ENCODE data around the gene RAB11FIP5. TPM values are rescaled to one million over a fixed set of nuclear protein-coding genes. Genes with fewer than 3 reads are reported as not detected.

Gene RAB11FIP5
- total and polyA plus RNA-seq, 2 experiments from 2014 or later: 4.2 to 12.1 TPM

DNA sequence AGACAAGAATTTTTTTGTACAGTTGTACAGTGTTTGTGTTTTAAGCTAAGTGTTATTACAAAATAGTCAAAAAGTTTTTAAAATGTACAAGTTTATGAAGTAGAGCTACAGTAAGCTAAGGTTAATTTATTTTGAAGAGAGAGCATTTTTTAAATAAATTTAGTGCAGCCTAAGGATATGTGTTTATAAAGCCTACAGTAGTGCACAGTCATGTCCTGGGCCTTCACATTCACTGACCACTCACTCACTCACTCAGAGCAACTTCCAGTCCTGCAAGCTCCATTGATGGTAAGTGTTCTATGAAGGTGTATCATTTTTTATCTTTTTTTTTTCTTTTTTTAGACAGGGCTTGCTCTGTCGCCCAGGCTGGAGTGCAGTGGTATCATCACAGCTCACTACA is 85.4 kb downstream of the RAB11FIP5 start:
- Histone ChIP-seq H3K36me3 (no peaks in the 10 kb centered on the region), H3K27me3 (no peaks in the 10 kb centered on the region)
- no peak for DNase-seq (ENCODE audit: low read depth in 1 of 2, low spot score in 1 of 2)

DNA sequence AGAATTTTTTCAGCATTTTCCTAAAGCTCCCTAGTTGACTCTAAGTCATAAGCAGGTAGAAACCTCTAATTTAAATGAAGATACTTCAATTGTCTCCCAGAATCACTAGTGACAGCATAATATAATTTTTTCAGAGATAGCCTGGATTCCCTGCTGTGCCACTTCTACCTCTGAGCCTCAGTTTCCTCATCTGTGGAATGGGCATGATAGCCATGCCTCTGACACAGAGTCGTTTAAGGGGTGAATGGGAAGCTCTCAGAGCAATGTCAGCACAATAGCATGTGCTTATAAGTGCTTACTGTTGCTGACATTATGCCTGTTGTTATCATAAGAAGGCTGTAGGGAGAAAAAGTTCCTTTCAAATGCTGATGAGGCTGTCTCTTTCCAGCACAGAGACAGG is 89.3 kb downstream of the RAB11FIP5 start:
- no peaks in the 10 kb centered on the region for H3K9me3 ChIP-seq (ENCODE audit: low read depth)

More for the DNA sequence above, 85.4 kb downstream of the RAB11FIP5 start:
- H3K4me3 ChIP-seq: no peak overlapping the region
- TF ChIP-seq, protein P1, sequence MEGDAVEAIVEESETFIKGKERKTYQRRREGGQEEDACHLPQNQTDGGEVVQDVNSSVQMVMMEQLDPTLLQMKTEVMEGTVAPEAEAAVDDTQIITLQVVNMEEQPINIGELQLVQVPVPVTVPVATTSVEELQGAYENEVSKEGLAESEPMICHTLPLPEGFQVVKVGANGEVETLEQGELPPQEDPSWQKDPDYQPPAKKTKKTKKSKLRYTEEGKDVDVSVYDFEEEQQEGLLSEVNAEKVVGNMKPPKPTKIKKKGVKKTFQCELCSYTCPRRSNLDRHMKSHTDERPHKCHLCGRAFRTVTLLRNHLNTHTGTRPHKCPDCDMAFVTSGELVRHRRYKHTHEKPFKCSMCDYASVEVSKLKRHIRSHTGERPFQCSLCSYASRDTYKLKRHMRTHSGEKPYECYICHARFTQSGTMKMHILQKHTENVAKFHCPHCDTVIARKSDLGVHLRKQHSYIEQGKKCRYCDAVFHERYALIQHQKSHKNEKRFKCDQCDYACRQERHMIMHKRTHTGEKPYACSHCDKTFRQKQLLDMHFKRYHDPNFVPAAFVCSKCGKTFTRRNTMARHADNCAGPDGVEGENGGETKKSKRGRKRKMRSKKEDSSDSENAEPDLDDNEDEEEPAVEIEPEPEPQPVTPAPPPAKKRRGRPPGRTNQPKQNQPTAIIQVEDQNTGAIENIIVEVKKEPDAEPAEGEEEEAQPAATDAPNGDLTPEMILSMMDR (IDR thresholded peaks at IDR 0.05; ENCODE audit: low read depth, low read length): no peak
- no peaks in the 10 kb centered on the region for H3K9me3 ChIP-seq (ENCODE audit: low read depth)
- H3K27ac ChIP-seq: no peak overlapping the region
- H3K4me1 ChIP-seq (ENCODE audit: low read depth): no peaks in the 10 kb centered on the region

More for the DNA sequence above, 89.3 kb downstream of the RAB11FIP5 start:
- TF ChIP-seq, protein P1 (IDR thresholded peaks at IDR 0.05; ENCODE audit: low read depth, low read length): no peak
- no peak for DNase-seq (ENCODE audit: low read depth in 1 of 2, low spot score in 1 of 2)
- H3K27ac ChIP-seq: no peak overlapping the region
- no peaks in the 10 kb centered on the region for H3K4me1 ChIP-seq (ENCODE audit: low read depth)
- no peaks in the 10 kb centered on the region for H3K27me3 ChIP-seq
- no peak overlapping the region for H3K4me3 ChIP-seq
- no peaks in the 10 kb centered on the region for H3K36me3 ChIP-seq

Other genes starting within 250 kb of the RAB11FIP5 start
- 13.2 and 16.3 TPM in 2 replicates for gene SPR, start 225.5 kb downstream of the RAB11FIP5 start, total RNA-seq
- gene SPR, start 225.5 kb downstream of the RAB11FIP5 start, polyA plus RNA-seq: 9.1 and 21.7 TPM in 2 replicates
- gene EMX1, start 195.4 kb downstream of the RAB11FIP5 start, total RNA-seq: 0.24 TPM in 1 of 2 replicates, not detected in the other
- gene EMX1, start 195.4 kb downstream of the RAB11FIP5 start, polyA plus RNA-seq: not detected in 2 replicates
- gene SFXN5, start 41.2 kb downstream of the RAB11FIP5 start, total RNA-seq: 13.5 and 15.6 TPM in 2 replicates
- 7.0 and 11.4 TPM in 2 replicates for gene SFXN5, start 41.2 kb downstream of the RAB11FIP5 start, polyA plus RNA-seq
- not detected in 2 replicates for gene NOTO, start 89.6 kb upstream of the RAB11FIP5 start, total RNA-seq
- not detected in 2 replicates for gene NOTO, start 89.6 kb upstream of the RAB11FIP5 start, polyA plus RNA-seq
- 24.4 and 26.1 TPM in 2 replicates for gene SMYD5, start 101.3 kb upstream of the RAB11FIP5 start, total RNA-seq
- gene SMYD5, start 101.3 kb upstream of the RAB11FIP5 start, polyA plus RNA-seq: 26.4 and 27.0 TPM in 2 replicates
- gene PRADC1, start 120.3 kb upstream of the RAB11FIP5 start, total RNA-seq: 42.6 and 99.4 TPM in 2 replicates
- 62.8 and 99.8 TPM in 2 replicates for gene PRADC1, start 120.3 kb upstream of the RAB11FIP5 start, polyA plus RNA-seq
- 370 and 424 TPM in 2 replicates for gene CCT7, start 121.4 kb upstream of the RAB11FIP5 start, total RNA-seq
- 340 and 384 TPM in 2 replicates for gene CCT7, start 121.4 kb upstream of the RAB11FIP5 start, polyA plus RNA-seq
- 4.1 and 5.8 TPM in 2 replicates for gene FBXO41, start 171.5 kb upstream of the RAB11FIP5 start, total RNA-seq
- gene FBXO41, start 171.5 kb upstream of the RAB11FIP5 start, polyA plus RNA-seq: 1.0 and 1.3 TPM in 2 replicates
- 0.06 TPM in 1 of 2 replicates, not detected in the other for gene EGR4, start 180.6 kb upstream of the RAB11FIP5 start, total RNA-seq
- gene EGR4, start 180.6 kb upstream of the RAB11FIP5 start, polyA plus RNA-seq: 0.31 TPM in 1 of 2 replicates, not detected in the other

Data from cardiac muscle cell (in vitro differentiated cells and primary cell).